GM21423 (cell line): Measurements from ENCODE around the gene RSPH1.

Source experiments
- ATAC-seq: cut with Tn5 transposase; IDR thresholded peaks from one replicate; pipeline ENCODE4 v1.9.1; 2021; ENCODE audit warnings: mild to moderate bottlenecking, moderate library complexity; ENCODE audit not compliant: unreplicated experiment

Gene RSPH1

GRCh38 chr21:42532466-42533181, 36.6 kb upstream of the RSPH1 start:
- no peak for ATAC-seq

GRCh38 chr21:42531771-42532170, 35.7 kb upstream of the RSPH1 start:
- ATAC-seq, result no peak

GRCh38 chr21:42530167-42530518, 34.1 kb upstream of the RSPH1 start:
- no peak for ATAC-seq

- peak; percentile 39 for ATAC-seq
These were observed 31.6 kb upstream of the RSPH1 start for GRCh38 chr21:42527489-42528158.

GRCh38 chr21:42527127-42527488, 31.1 kb upstream of the RSPH1 start:
- ATAC-seq, result no peak

GRCh38 chr21:42526379-42526727, 30.3 kb upstream of the RSPH1 start:
- no peak for ATAC-seq

GRCh38 chr21:42525676-42526378, 29.8 kb upstream of the RSPH1 start:
- no peak for ATAC-seq

GRCh38 chr21:42525029-42525581, 29.1 kb upstream of the RSPH1 start:
- peak; percentile 28 for ATAC-seq

- ATAC-seq, result peak; percentile 67
These were observed 28.5 kb upstream of the RSPH1 start for GRCh38 chr21:42524341-42525028.

- ATAC-seq, result no peak
These were observed 27.9 kb upstream of the RSPH1 start for GRCh38 chr21:42523941-42524340.

- ATAC-seq, result no peak
These were observed 27.2 kb upstream of the RSPH1 start for GRCh38 chr21:42523211-42523610.

GRCh38 chr21:42522771-42523170, 26.7 kb upstream of the RSPH1 start:
- ATAC-seq, result no peak

GRCh38 chr21:42522271-42522670, 26.2 kb upstream of the RSPH1 start:
- ATAC-seq, result no peak

GRCh38 chr21:42521805-42522204, 25.8 kb upstream of the RSPH1 start:
- no peak for ATAC-seq

GRCh38 chr21:42521384-42521783, 25.4 kb upstream of the RSPH1 start:
- ATAC-seq, result no peak

GRCh38 chr21:42520628-42521253, 24.7 kb upstream of the RSPH1 start:
- no peak for ATAC-seq

GRCh38 chr21:42518626-42519025, 22.6 kb upstream of the RSPH1 start:
- ATAC-seq, result no peak

GRCh38 chr21:42518215-42518614, 22.2 kb upstream of the RSPH1 start:
- ATAC-seq, result no peak

GRCh38 chr21:42515708-42516502, 19.9 kb upstream of the RSPH1 start:
- no peak for ATAC-seq

- ATAC-seq, result no peak
These were observed 18.8 kb upstream of the RSPH1 start for GRCh38 chr21:42514883-42515228.
